NCI-H446 (cell line): ENCODE results near the gene PHETA1.

Experiments
- DNase-seq, 2 experiments: peaks; one replicate each; lab custom pipeline; 2025; lab: John Stamatoyannopoulos, UW

PHETA1 gene

GRCh38 chr12:111368788-111369495 is at the start of gene PHETA1:
Gene PHETA1, minus strand, starts transcription at chr12:111369095. Its CDS starts 5,668 bp downstream, at chr12:111363427.
- DNase-seq = peak; percentile 28 to 72

- DNase-seq = no peak
Observed at GRCh38 chr12:111418594-111418880, 49.6 kb upstream of the PHETA1 start.

GRCh38 chr12:111417784-111418593 is 49.1 kb upstream of the PHETA1 start:
- DNase-seq = no peak

GRCh38 chr12:111417290-111417689 is 48.4 kb upstream of the PHETA1 start:
- no peak for DNase-seq

GRCh38 chr12:111414711-111415252 is 45.9 kb upstream of the PHETA1 start:
- DNase-seq = no peak

- DNase-seq = no peak
Observed at GRCh38 chr12:111413442-111414086, 44.7 kb upstream of the PHETA1 start.

- DNase-seq = no peak
Observed at GRCh38 chr12:111412830-111413441, 44.0 kb upstream of the PHETA1 start.

GRCh38 chr12:111412007-111412829 is 43.3 kb upstream of the PHETA1 start:
- DNase-seq = no peak

- DNase-seq = no peak
Observed at GRCh38 chr12:111411185-111411764, 42.4 kb upstream of the PHETA1 start.

GRCh38 chr12:111410431-111411184 is 41.7 kb upstream of the PHETA1 start:
- DNase-seq = no peak

GRCh38 chr12:111409780-111410430 is 41.0 kb upstream of the PHETA1 start:
- DNase-seq = no peak

GRCh38 chr12:111409403-111409779 is 40.5 kb upstream of the PHETA1 start:
- DNase-seq = no peak

GRCh38 chr12:111408686-111409402 is 39.9 kb upstream of the PHETA1 start:
- no peak for DNase-seq

GRCh38 chr12:111408116-111408440 is 39.2 kb upstream of the PHETA1 start:
- no peak for DNase-seq

- no peak for DNase-seq
Observed at GRCh38 chr12:111407377-111408115, 38.7 kb upstream of the PHETA1 start.

- DNase-seq = no peak
Observed at GRCh38 chr12:111406474-111407376, 37.8 kb upstream of the PHETA1 start.

GRCh38 chr12:111405859-111406473 is 37.1 kb upstream of the PHETA1 start, which contains the start of gene SH2B3:
Gene SH2B3, plus strand, starts transcription at chr12:111405923. Its CDS starts 12,223 bp downstream, at chr12:111418146.
- DNase-seq = no peak
